ENCODE measurements around the gene SLC25A29. TPM values are rescaled to one million over a fixed set of nuclear protein-coding genes. Genes with fewer than 3 reads are reported as not detected.
"Not testable (repeated sequence)": the region's sequence is repeated elsewhere in the genome, so short reads cannot be mapped to it uniquely, and the experiment has no call there.

Gene SLC25A29
- total RNA-seq, 1 donor from 2014 or later, result 17.6 TPM

GRCh38 chr14:100317389-100317788, 11.1 kb upstream of the SLC25A29 start:
- ATAC-seq (ENCODE audit: poor library complexity), result no peak
- intact Hi-C loops (cut with DNase I), result no loop called here
- no peak for DNase-seq

DNA sequence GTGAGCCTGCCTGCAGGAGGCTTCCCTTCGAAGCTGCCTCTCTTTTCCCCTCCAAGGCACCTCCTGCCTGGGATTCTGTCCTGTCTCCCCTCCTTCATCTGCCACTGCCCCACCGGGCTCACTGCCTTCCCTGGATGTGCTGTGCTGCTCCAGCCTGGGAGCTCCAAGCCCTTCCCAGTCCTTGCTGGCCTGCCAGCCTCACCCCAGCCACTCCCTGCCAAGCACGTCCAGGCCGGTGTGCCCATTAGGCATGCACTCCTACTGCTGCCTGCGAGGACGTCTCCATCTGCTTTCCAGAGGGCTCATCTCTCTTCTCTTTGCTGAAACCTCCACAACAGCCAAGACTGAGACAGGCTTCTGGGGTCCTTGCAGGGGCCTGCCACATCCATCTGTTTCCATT, 8.5 kb upstream of the SLC25A29 start:
- DNase-seq (no peak), ATAC-seq (ENCODE audit: poor library complexity) (no peak)
- intact Hi-C loops (cut with DNase I), result no loop called here

DNA sequence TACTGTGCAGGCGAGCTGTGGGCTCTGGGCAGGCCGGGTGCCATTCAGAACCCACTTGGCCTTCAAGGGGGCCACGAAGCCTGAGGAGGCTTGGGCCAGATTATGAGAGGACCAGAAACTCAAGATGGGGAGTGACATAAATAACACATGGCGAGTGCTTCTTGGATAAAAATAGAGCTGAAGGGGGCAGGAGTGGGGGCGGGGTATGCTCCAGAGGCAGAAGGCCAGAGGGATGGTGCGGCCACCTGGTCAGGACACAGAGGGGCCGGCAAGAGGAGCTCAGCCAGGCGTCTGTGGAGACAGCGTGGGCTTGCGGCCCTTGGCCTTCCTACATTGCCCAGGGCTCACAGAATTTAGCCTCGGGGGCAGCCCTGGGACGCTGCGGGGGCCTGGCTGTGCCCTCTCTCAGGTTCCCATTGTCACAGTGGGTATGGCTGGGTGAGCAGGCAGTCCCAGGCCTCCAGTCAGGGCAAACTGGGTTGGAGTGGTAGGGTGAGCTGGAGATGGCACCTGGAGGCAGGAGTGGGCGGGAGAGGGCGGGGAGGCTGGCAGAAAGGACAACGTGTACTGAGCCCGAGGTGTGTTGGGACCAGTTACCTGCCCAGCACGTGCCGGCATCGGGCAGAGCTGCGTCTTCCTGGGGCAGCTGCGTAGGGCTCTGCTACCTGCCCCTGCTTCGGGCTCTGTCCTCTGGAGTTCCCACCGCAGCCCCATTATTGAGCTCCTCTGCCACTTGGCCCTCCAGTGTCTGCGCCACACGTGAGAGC, 7.4 kb upstream of the SLC25A29 start:
- DNase-seq, result no peak
- ATAC-seq (ENCODE audit: poor library complexity), result no peak
- intact Hi-C loops (cut with DNase I), result no loop called here

DNA sequence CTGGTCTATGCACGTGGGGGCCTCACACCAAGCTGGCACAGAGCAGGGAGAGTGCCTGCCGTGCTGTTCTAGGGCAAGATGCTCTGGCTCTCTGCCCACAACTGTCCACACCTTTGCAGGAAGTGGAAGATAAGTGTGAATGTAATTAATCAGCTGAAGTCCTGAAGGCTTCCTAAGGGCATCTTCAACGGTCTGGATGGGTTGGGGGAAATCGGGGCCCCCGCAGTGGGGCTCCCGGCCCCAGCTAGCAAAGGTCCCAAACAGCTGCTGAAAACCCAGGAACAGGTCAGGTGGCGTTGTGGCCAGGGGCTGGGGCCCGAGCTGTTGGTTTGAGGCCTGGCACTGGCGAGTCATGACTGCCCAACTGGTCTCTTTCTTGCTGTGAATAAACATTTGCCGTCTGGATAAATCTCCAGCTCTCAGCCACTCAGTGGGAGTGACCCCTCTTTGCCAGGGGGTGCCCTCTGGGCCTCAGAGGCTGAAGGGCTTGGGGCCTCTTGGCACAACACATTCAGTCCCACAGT, 6.7 kb upstream of the SLC25A29 start:
- no peak for ATAC-seq (ENCODE audit: poor library complexity)

DNA sequence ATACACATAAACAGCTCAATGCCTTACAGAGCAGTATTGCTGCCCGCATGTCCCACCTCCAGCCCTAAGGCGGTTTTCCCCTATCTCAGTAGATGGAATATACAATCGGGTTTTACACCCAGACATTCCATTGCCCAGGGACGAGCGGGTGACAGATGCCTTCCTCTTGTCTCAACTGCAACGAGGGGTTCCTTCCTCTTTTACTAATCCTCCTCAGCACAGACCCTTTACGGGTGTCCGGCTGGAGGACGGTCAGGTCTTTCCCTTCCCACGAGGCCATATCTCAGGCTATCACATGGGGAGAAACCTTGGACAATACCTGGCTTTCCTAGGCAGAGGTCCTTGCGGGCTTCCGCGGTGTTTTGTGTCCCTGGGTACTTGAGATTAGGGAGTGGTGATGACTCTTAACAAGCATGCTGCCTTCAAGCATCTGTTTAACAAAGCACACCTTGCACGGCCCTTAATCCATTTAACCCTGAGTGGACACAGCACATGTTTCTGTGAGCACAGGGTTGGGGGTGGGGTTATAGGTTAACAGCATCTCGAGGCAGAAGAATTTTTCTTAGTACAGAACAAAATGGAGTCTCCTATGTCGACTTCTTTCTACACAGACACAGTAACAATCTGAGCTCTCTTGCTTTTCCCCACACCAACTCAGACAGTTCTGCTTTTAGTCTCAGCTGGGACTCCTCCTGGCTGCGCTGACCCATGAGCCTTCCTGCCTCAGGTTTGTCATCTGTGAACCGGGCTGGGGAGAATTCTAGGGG, 6.0 kb upstream of the SLC25A29 start:
- ATAC-seq (ENCODE audit: poor library complexity); intact Hi-C loops (cut with DNase I); DNase-seq: not testable (repeated sequence)

More for the DNA sequence above, 6.7 kb upstream of the SLC25A29 start:
- DNase-seq, result no peak
- intact Hi-C loops (cut with DNase I), result no loop called here

DNA sequence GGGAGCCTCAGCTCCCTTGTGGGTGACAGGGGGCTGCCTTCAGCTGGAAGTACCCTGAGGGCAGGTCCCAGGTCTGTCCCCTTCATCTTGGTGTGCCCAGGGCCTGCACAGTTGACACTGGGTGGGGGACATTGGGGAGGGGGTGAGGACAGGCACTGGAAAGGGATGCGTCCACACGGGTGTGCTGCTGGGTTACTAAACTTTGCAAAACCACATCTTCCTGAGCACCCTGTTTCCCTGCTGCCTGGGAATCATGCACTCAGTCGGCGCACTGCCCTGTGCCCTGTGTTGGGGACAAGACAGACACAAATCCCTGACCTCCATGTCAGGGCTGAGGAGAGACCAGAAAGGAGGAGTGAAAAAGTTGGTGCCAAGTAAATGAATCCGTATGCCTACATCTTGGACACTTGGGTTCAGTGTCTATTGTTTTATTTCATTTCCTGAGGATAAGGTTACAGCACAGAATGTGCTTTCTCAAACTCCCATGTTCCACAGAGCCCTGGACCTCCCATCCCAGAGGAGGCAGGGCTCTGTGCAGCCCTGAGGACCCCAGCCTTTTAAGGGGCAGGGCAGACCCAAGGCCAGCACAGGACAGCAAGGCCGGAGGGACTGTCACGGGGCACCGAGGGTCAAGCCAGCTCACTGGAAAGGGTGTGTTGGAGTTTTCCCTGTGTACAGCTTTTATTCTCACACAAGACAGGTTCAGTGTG, 2.9 kb upstream of the SLC25A29 start:
- DNase-seq (no peak), ATAC-seq (ENCODE audit: poor library complexity) (no peak)
- intact Hi-C loops (cut with DNase I), result no loop called here

DNA sequence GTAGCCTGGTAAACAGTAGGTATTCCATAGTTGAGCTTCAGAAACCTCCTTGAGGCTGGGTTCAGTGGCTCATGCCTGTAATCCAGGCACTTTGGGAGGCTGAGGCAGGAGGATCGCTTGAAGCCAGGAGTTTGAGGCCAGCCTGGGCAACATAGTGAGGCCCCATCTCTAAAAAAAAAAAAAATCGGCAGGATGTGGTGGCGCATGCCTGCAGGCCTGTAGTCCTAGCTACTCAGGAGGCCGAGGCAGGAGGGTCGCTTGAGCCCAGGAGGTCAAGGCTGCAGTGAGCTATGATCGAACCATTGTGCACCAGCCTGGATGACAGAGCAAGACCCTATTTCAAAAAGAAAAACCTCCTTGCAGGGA, 2.2 kb upstream of the SLC25A29 start:
- ATAC-seq (ENCODE audit: poor library complexity); intact Hi-C loops (cut with DNase I); DNase-seq: not testable (repeated sequence)

GRCh38 chr14:100307766-100308426, 1.7 kb upstream of the SLC25A29 start:
- DNase-seq (no peak), ATAC-seq (ENCODE audit: poor library complexity) (no peak)
- intact Hi-C loops (cut with DNase I), result no loop called here

GRCh38 chr14:100306998-100307765, 938 bp upstream of the SLC25A29 start:
- DNase-seq (peak; percentile 60), ATAC-seq (ENCODE audit: poor library complexity) (peak; percentile 27)
- intact Hi-C loops (cut with DNase I), result no loop called here

DNA sequence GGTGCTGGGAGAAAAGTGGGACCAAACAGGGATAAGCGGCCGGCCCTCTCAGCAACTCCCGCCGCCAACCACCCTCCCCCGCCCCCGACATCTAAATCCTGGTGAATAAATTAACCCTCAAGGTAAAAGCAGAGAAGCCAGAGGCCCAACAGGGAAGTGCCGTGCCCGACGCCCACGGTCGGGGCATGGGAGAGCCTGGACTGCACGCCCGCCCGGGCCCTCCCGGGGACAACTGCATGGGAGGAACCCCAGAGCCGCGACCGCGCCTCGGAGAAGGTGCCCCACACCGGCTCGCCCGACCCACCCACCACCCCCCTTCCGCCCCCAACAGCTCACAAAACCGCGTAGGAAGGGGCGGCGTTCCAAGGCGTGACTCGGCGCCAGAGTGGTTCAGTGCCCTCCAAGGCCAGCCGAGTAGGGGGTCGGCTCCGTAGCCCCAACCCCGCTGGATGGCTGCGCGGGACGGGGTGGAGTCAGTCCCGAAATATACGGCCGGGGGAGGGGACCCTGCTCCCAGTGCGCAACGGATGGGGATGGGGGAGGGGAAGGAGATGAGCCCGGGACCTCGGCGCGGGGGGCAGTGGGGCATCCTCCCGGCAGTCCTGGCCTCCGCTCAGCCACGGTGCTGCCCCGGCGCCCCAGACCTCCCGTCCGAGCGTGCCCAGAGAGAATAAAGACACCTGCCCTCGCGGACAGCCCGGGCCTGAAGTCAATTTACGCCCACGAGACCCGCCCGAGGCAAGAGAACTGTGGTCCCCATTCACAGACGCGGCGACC, 732 bp downstream of the SLC25A29 start:
- intact Hi-C loops (cut with DNase I), result no loop called here
- DNase-seq, result peak; percentile 61
- ATAC-seq (ENCODE audit: poor library complexity), result peak; percentile 7

- intact Hi-C loops (cut with DNase I), result no loop called here
- peak; percentile 13 for ATAC-seq (ENCODE audit: poor library complexity)
- peak; percentile 79 for DNase-seq
These were observed 1.4 kb downstream of the SLC25A29 start for GRCh38 chr14:100304825-100305323.

- DNase-seq (no peak), ATAC-seq (ENCODE audit: poor library complexity) (no peak)
- intact Hi-C loops (cut with DNase I), result no loop called here
These were observed 2.3 kb downstream of the SLC25A29 start for GRCh38 chr14:100303925-100304324.

GRCh38 chr14:100303179-100303578, 3.1 kb downstream of the SLC25A29 start:
- DNase-seq, result no peak
- intact Hi-C loops (cut with DNase I), result no loop called here
- no peak for ATAC-seq (ENCODE audit: poor library complexity)

DNA sequence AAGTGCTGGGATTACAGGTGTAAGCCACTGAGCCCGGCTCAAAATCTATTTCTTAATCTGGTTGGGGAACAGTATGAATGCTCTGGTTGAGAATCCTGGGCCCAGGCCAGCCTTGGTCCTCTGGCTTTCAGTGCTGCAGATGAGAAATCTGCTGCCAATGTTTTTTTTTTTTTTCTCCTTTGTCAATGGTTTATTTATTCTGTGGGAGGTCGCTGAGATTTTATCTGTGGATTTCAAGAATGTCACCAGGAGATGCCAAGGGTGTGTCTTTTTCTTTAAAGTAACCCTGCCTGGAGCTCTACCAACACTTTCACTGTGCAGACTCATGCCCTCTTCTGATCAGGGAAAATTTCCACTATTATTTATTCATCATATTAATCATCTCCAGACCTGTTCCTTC, 3.6 kb downstream of the SLC25A29 start:
- no peak for ATAC-seq (ENCODE audit: poor library complexity)
- intact Hi-C loops (cut with DNase I), result no loop called here
- DNase-seq, result no peak

- intact Hi-C loops (cut with DNase I), result no loop called here
- no peak for ATAC-seq (ENCODE audit: poor library complexity)
- DNase-seq, result peak; percentile 30
These were observed 7.0 kb downstream of the SLC25A29 start for GRCh38 chr14:100299238-100299560.

DNA sequence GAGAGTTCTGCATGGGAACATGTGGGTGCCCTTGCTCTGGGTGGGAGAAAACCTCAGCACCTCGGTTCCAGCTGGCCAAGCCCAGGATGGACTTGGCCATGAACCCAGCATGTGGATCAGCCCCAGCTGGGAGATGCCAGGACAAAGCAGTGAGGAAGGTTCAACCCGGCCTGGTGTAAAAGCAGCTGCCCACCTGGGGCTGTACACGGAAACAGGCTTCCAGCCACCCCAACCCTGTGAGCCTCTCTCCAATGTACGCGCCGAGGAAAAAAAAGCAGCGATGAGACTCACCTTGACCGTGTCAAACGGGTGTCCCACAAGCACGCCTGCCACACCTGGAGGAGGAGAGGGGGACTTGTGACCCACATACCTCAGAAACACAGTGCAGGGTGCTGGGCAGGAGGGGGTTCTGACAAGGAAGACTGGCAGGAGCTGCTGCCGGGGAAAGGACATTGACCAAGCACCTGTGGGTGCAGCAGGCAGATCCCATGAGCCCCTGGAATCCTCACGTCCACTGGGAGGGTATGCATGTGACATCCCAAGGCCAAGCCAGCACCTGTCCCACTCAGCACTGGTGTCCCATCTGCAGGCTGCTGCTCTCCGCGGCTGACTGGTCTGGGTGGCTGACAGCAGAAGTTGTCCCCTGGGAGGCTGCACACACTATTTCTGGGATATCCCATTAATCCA, 7.5 kb downstream of the SLC25A29 start:
- intact Hi-C loops (cut with DNase I), result no loop called here
- ATAC-seq (ENCODE audit: poor library complexity), result no peak
- peak; percentile 25 for DNase-seq
